Kidney (tissue), 14 donors: ENCODE results near the gene ZNF408. TPM values are rescaled to one million over a fixed set of nuclear protein-coding genes. Genes with fewer than 3 reads are reported as not detected.

Source experiments
- DNase-seq, 5 donors: peaks; one replicate each; pipeline ENCODE4 v3.0.0-alpha.2; 2013 to 2020
- FAIRE-seq: peaks from 2 replicates; lab custom pipeline; 2012; peaks lifted over from hg19 to GRCh38; lab: Jason Lieb, UNC
- H3K27ac ChIP-seq, 2 donors: one replicate each; pipeline ENCODE4 v1.7.0; 2013; ENCODE audit warnings: low read depth in 2 of 2, low read length in 2 of 2, inconsistent platforms in 1 of 2
- H3K27me3 ChIP-seq: one replicate; pipeline ENCODE4 v1.7.1; 2013; ENCODE audit warnings: low read length, inconsistent platforms; ENCODE audit not compliant: control insufficient read depth, insufficient read depth
- H3K36me3 ChIP-seq, 3 donors: one replicate each; pipeline versions ENCODE4 v1.7.0 to v1.7.1; 2013; ENCODE audit warnings: low read length in 3 of 3, control low read depth in 1 of 3, inconsistent platforms in 1 of 3; ENCODE audit not compliant: insufficient read depth in 3 of 3, control insufficient read depth in 2 of 3
- H3K4me1 ChIP-seq, 3 donors: one replicate each; pipeline versions ENCODE4 v1.7.0 to v1.7.1; 2013; ENCODE audit warnings: low read length in 3 of 3, inconsistent platforms in 1 of 3, low read depth in 1 of 3; ENCODE audit not compliant: control insufficient read depth in 2 of 3, insufficient read depth in 2 of 3
- H3K4me3 ChIP-seq, 3 donors: one replicate each; pipeline versions ENCODE4 v1.7.0 to v1.8.1; 2013; ENCODE audit warnings: low read length in 3 of 3, control low read depth in 1 of 3, inconsistent platforms in 1 of 3
- H3K9ac ChIP-seq, 3 donors: one replicate each; pipeline versions ENCODE4 v1.7.0 to v1.7.1; 2013; ENCODE audit warnings: low read length in 3 of 3, control low read depth in 1 of 3, inconsistent platforms in 1 of 3
- H3K9me3 ChIP-seq, 3 donors: one replicate each; pipeline versions ENCODE4 v1.7.0 to v1.7.1; 2013; ENCODE audit warnings: low read length in 3 of 3, control low read depth in 1 of 3, inconsistent platforms in 1 of 3; ENCODE audit not compliant: control insufficient read depth in 2 of 3, insufficient read depth in 1 of 3
- intact Hi-C: fragments of 100-400 bp; cut with DNase I; formaldehyde crosslinking; loops from one replicate; pipeline ENCODE4 v1.11.1; 2022
- microRNA-seq: library from miRNA; unstranded; fragments of <30 nt; microRNA quantifications from one replicate; pipeline ENCODE4 v1.2.0, GENCODE V29; 2020
- polyA plus RNA-seq: library from polyadenylated mRNA; stranded (reverse); fragments of 350-450 nt; fragmentation: Illumina TruSeq; extraction: RNeasy Lipid Tissue Mini Kit (QIAGEN cat#74804); gene quantifications from one replicate; pipeline ENCODE4 v1.2.3, GENCODE V29; 2014; ENCODE audit warnings: low read depth, low replicate concordance; ENCODE audit not compliant: insufficient read depth
- total RNA-seq: library from RNA; stranded (reverse); fragmentation: NEBNext Ultra II Directional; extraction: Animal tissue kit (Norgen Biotek cat#: 25700); gene quantifications from one replicate; pipeline ENCODE4 v1.2.1, GENCODE V29; 2021
- TF ChIP-seq, protein P1 (sequence below): IDR thresholded peaks from 3 replicates; pipeline ENCODE4 v1.5.1; 2012; ENCODE audit warnings: mild to moderate bottlenecking, moderate library complexity, borderline replicate concordance; ENCODE audit not compliant: insufficient read depth; ENCODE audit errors: extremely low read depth
- donor health status: control.
- donor health status: control.
- donor health status: control.
- donor health status: control.
- donor health status: control.
- donor health status: DM: yes; HTN: yes; CAD: no.
- donor health status: Normal renal cell carcinoma (clear cell type).

The ZNF408 gene
- total and polyA plus RNA-seq, 2 donors from 2014 or later: 7.8 to 9.7 TPM

DNA sequence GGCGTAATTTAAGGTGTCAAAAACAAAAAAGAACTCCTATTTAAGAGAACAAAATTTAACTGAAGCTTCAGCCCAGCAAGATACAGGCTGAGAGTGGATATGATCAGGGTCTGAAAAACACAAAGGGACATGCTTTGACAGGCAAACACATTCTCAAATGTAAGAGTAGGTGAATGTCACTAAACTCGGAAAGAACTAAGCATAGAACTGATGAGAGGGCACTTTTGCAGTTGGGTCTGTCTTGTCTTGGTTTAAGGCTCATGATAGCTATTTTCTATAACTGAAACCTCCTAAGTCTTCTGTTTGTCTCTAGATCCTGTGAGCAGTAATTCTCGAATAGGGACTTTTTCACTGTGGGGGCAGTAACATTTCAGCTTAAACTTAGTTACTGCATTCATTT is 45.2 kb downstream of the ZNF408 start:
- H3K4me3 ChIP-seq: no peak overlapping the region
- H3K9ac ChIP-seq: no peak overlapping the region
- H3K4me1 ChIP-seq: no peaks in the 10 kb centered on the region
- intact Hi-C loops: no loop called here
- FAIRE-seq (no peak), DNase-seq (no peak)
- peaks cover 18 to 64% (median 22%) of the 10 kb centered on the region in 3 donors for H3K36me3 ChIP-seq
- no peaks in the 10 kb centered on the region for H3K27me3 ChIP-seq
- no peak overlapping the region for H3K27ac ChIP-seq
- TF ChIP-seq, protein P1, sequence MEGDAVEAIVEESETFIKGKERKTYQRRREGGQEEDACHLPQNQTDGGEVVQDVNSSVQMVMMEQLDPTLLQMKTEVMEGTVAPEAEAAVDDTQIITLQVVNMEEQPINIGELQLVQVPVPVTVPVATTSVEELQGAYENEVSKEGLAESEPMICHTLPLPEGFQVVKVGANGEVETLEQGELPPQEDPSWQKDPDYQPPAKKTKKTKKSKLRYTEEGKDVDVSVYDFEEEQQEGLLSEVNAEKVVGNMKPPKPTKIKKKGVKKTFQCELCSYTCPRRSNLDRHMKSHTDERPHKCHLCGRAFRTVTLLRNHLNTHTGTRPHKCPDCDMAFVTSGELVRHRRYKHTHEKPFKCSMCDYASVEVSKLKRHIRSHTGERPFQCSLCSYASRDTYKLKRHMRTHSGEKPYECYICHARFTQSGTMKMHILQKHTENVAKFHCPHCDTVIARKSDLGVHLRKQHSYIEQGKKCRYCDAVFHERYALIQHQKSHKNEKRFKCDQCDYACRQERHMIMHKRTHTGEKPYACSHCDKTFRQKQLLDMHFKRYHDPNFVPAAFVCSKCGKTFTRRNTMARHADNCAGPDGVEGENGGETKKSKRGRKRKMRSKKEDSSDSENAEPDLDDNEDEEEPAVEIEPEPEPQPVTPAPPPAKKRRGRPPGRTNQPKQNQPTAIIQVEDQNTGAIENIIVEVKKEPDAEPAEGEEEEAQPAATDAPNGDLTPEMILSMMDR: no peak
- H3K9me3 ChIP-seq: no peaks in the 10 kb centered on the region

DNA sequence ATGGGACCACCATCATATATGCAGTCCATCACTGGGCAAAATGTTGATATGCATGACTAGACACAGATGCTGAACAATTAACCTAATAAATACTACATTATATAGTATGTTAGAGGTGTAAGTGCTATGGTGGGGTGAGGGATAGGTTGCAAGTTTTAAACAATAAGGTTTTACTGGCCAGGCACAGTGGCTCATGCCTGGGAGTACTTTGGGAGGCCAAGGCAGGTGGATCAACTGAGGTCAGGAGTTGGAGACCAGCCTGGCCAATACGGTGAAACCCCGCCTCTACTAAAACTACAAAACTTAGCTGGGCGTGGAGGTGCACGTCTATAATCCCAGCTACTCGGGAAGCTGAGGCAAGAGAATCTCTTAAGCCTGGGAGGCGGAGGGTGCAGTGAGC is 46.3 kb downstream of the ZNF408 start:
- Histone ChIP-seq H3K27me3 (no peaks in the 10 kb centered on the region), H3K4me1 (no peaks in the 10 kb centered on the region), H3K4me3 (no peak overlapping the region), H3K9ac (no peak overlapping the region), H3K9me3 (no peaks in the 10 kb centered on the region), H3K36me3 (peaks cover 22 to 64% (median 24%) of the 10 kb centered on the region in 3 donors), H3K27ac (no peak overlapping the region)
- peak in 1 of 5 donors; percentile 16 for DNase-seq
- intact Hi-C loops: no loop called here
- TF ChIP-seq, protein P1: no peak
- FAIRE-seq: no peak

Small RNA genes within 50 kb of the gene (microRNA-seq; reads per million reads assigned to microRNA genes)
- gene MIR5582: not detected

Other genes with a start within 250 kb of the ZNF408 start
- 32.6 TPM for gene AMBRA1, start 107.0 kb upstream of the ZNF408 start, total RNA-seq
- 8.0 TPM for gene AMBRA1, start 107.0 kb upstream of the ZNF408 start, polyA plus RNA-seq
- 4.0 TPM for gene HARBI1, start 83.8 kb upstream of the ZNF408 start, total RNA-seq
- 2.5 TPM for gene HARBI1, start 83.8 kb upstream of the ZNF408 start, polyA plus RNA-seq
- gene ATG13, start 83.5 kb upstream of the ZNF408 start, total RNA-seq: 73.5 TPM
- 40.1 TPM for gene ATG13, start 83.5 kb upstream of the ZNF408 start, polyA plus RNA-seq
- 137 TPM for gene ARHGAP1, start 412 bp upstream of the ZNF408 start, total RNA-seq
- 35.5 TPM for gene ARHGAP1, start 412 bp upstream of the ZNF408 start, polyA plus RNA-seq
- not detected for gene F2, start 18.2 kb downstream of the ZNF408 start, total RNA-seq
- gene F2, start 18.2 kb downstream of the ZNF408 start, polyA plus RNA-seq: not detected
- 51.9 TPM for gene CKAP5, start 145.2 kb downstream of the ZNF408 start, total RNA-seq
- gene CKAP5, start 145.2 kb downstream of the ZNF408 start, polyA plus RNA-seq: 10.8 TPM
- gene LRP4, start 217.5 kb downstream of the ZNF408 start, total RNA-seq: 3.7 TPM
- 1.8 TPM for gene LRP4, start 217.5 kb downstream of the ZNF408 start, polyA plus RNA-seq
- gene CSTPP1, start 235.7 kb downstream of the ZNF408 start, total RNA-seq: 37.4 TPM
- gene CSTPP1, start 235.7 kb downstream of the ZNF408 start, polyA plus RNA-seq: 50.3 TPM